ENCODE results near the gene AP2B1. TPM values are rescaled to one million over a fixed set of nuclear protein-coding genes. Genes with fewer than 3 reads are reported as not detected.
A peak's percentile ranks its signal among the peaks of the same experiment; 100 is the strongest.

Gene AP2B1
- total RNA-seq, 1 donor from 2014 or later, result 330 TPM

DNA sequence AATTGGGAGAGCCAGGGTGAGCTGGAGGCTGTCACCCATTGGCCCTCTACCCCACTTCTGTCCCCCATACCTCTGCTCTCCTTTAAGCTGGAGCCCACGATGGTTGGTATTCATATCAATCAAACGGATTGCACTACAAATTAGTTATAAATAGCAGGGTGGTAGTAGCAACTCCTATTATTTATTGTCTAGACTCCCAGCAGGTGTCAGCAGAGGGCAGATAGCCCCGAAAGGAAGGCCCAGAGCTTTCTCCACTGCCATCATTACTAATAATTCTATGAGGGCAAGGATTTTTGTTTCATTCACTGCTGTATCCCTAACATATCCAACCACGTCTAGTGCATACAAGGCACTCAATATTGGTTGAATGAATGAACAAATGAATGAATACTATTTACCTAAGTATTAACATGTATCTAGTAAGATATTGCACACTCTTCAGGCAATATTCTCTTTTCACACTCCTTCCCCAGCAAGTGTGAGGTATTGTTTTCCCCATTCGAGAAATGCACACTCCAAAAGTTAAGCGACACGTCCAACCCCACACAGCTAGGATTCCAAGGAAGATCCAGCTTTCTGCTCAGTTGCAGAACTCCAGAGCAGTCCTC, 179.9 kb downstream of the AP2B1 start:
- DNase-seq (ENCODE audit: low spot score), result peak; percentile 54
- TF ChIP-seq, protein P1, sequence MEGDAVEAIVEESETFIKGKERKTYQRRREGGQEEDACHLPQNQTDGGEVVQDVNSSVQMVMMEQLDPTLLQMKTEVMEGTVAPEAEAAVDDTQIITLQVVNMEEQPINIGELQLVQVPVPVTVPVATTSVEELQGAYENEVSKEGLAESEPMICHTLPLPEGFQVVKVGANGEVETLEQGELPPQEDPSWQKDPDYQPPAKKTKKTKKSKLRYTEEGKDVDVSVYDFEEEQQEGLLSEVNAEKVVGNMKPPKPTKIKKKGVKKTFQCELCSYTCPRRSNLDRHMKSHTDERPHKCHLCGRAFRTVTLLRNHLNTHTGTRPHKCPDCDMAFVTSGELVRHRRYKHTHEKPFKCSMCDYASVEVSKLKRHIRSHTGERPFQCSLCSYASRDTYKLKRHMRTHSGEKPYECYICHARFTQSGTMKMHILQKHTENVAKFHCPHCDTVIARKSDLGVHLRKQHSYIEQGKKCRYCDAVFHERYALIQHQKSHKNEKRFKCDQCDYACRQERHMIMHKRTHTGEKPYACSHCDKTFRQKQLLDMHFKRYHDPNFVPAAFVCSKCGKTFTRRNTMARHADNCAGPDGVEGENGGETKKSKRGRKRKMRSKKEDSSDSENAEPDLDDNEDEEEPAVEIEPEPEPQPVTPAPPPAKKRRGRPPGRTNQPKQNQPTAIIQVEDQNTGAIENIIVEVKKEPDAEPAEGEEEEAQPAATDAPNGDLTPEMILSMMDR (IDR thresholded peaks at IDR 0.05; ENCODE audit: unreplicated experiment), result peak; percentile 18
- H3K4me1 Mint-ChIP-seq (ENCODE audit: unreplicated experiment), result peaks cover 17% of the 10 kb centered on the region
- H3K36me3 Mint-ChIP-seq (ENCODE audit: low read depth, unreplicated experiment), result no peaks in the 10 kb centered on the region
- H3K9me3 Mint-ChIP-seq (ENCODE audit: unreplicated experiment), result no peaks in the 10 kb centered on the region
- no peak overlapping the region for H3K27ac Mint-ChIP-seq (ENCODE audit: unreplicated experiment)
- no peak overlapping the region for H3K4me3 Mint-ChIP-seq (ENCODE audit: unreplicated experiment)
- peaks cover 6% of the 10 kb centered on the region for H3K27me3 Mint-ChIP-seq (ENCODE audit: unreplicated experiment)

DNA sequence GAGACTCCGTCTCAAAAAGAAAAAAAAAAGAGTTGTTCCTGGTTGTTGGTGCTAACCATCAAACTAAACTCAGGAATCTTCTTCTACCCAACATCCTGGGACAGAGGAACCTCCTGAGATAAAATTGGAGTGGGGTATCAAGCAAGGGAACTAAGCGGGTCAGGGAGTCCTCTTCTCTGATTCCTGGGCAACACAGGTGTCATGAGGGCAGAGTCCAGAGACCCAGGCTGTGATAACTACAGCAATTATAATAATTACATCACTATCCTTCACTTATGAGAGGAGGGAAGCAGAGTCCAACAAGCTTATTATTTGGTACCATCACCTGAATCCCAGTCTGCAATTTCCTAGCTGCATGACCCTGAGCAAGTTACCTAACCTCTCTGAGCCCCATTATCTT, 181.7 kb downstream of the AP2B1 start:
- H3K9me3 Mint-ChIP-seq (ENCODE audit: unreplicated experiment), result no peaks in the 10 kb centered on the region
- H3K4me3 Mint-ChIP-seq (ENCODE audit: unreplicated experiment), result no peak overlapping the region
- TF ChIP-seq, protein P1 (IDR thresholded peaks at IDR 0.05; ENCODE audit: unreplicated experiment), result no peak
- peaks cover 25% of the 10 kb centered on the region for H3K4me1 Mint-ChIP-seq (ENCODE audit: unreplicated experiment)
- DNase-seq (ENCODE audit: low spot score), result no peak
- peaks cover 10% of the 10 kb centered on the region for H3K27me3 Mint-ChIP-seq (ENCODE audit: unreplicated experiment)
- H3K27ac Mint-ChIP-seq (ENCODE audit: unreplicated experiment), result no peak overlapping the region
- H3K36me3 Mint-ChIP-seq (ENCODE audit: low read depth, unreplicated experiment), result no peaks in the 10 kb centered on the region

DNA sequence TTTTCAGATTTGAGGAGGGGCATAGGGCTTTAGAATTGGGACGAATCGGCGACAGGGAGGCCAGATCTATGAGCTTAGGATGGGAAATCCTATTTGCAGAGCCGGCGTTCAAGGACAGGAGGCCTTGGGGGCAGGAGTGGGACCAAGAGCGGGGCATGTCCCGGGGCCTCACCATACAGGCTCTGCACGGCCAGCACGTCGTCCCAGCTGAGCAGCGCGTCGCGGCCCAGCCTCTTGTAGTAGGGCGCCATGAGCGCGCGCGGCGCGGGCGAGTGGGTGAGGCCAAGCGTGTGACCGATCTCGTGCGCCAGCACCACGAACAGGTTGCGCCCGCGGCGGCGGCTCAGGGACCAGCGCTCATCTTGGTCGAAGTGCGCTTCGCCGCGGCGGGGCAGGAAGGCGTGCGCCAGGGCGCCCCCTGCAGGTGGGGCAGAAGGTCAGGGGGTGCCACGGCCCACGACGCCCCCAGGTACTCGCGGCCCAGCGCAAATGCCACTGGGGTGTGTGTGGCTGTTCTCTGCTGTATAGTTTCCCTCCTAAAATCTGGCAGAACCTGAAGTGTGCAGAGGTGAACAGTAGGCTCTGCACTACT, 182.9 kb downstream of the AP2B1 start:
- no peaks in the 10 kb centered on the region for H3K9me3 Mint-ChIP-seq (ENCODE audit: unreplicated experiment)
- peaks cover 31% of the 10 kb centered on the region for H3K4me1 Mint-ChIP-seq (ENCODE audit: unreplicated experiment)
- TF ChIP-seq, protein P1 (IDR thresholded peaks at IDR 0.05; ENCODE audit: unreplicated experiment), result peak; percentile 47

DNA sequence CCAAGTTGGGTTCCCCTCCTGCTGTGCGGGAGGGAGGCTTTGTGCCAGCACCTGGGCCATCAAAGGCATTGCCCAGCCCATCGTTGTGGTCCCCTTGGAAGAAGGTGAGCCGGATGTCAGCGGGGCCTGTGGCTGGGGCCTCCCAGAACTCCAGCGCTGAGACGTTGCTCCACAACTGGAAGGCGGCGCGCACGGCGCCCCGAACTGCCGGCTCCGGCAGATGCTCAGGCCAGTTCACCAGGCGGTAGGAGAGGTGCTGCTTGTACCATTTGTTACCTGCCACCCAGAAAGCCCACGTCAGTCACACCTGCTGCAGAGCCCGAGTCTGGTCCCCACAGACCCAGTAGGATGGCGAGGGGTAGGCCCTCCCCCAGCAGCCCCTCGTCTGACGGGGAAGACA, 186.0 kb downstream of the AP2B1 start:
- TF ChIP-seq, protein P1 (IDR thresholded peaks at IDR 0.05; ENCODE audit: unreplicated experiment), result no peak
- DNase-seq (ENCODE audit: low spot score), result no peak
- Mint-ChIP-seq H3K36me3 (ENCODE audit: low read depth, unreplicated experiment) (no peaks in the 10 kb centered on the region), H3K4me1 (ENCODE audit: unreplicated experiment) (peaks cover 27% of the 10 kb centered on the region), H3K27ac (ENCODE audit: unreplicated experiment) (no peak overlapping the region), H3K4me3 (ENCODE audit: unreplicated experiment) (no peak overlapping the region), H3K9me3 (ENCODE audit: unreplicated experiment) (no peaks in the 10 kb centered on the region), H3K27me3 (ENCODE audit: unreplicated experiment) (peaks cover 13% of the 10 kb centered on the region)

More for the DNA sequence above, 182.9 kb downstream of the AP2B1 start:
- Mint-ChIP-seq H3K4me3 (ENCODE audit: unreplicated experiment) (no peak overlapping the region), H3K27ac (ENCODE audit: unreplicated experiment) (no peak overlapping the region), H3K36me3 (ENCODE audit: low read depth, unreplicated experiment) (no peaks in the 10 kb centered on the region), H3K27me3 (ENCODE audit: unreplicated experiment) (peaks cover 12% of the 10 kb centered on the region)
- DNase-seq (ENCODE audit: low spot score), result no peak

DNA sequence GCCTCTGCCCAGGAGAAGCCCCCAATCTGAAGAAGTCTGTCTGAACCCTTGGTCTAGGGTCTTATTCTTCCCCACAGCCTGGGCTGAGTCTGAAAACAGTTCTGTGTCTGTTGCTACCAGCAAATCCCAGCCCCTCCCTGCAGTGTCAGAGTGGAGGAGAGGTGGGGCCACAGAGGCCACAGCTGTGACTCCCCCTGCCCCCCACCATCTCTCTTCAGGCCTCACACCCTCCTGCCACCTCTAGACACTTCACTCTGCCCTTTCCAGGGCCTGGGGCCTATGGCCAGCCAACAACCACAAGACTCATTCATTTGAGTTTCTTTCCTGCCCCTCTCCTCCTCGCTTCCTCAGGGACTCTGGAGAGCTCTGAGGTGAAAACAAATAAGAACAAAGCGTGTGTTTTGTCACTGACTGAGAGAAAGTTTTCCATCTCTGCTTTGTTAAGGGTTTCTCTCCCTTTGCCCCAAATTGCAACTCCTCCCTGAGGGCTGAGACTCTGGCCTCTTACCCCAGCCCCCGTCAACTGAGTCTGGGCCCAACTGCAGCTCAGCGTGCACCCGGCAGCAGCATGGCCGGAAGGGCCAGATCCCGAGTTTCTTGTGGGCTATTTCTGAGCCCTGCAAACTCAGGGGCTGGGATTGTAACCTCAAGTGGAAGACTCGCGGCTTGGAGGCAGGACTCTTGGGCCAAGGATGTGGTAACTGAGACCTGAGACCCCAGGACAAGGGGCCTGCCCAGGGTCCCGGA, 186.7 kb downstream of the AP2B1 start:
- no peak for DNase-seq (ENCODE audit: low spot score)
- Mint-ChIP-seq H3K9me3 (ENCODE audit: unreplicated experiment) (no peaks in the 10 kb centered on the region), H3K4me1 (ENCODE audit: unreplicated experiment) (peaks cover 27% of the 10 kb centered on the region), H3K27me3 (ENCODE audit: unreplicated experiment) (peaks cover 13% of the 10 kb centered on the region), H3K36me3 (ENCODE audit: low read depth, unreplicated experiment) (no peaks in the 10 kb centered on the region), H3K4me3 (ENCODE audit: unreplicated experiment) (no peak overlapping the region), H3K27ac (ENCODE audit: unreplicated experiment) (peak overlapping the region; percentile 88)
- TF ChIP-seq, protein P1 (IDR thresholded peaks at IDR 0.05; ENCODE audit: unreplicated experiment), result no peak
